BLaER1 (cell line): ENCODE data around the gene SNCB.

ENCODE experiments used
- H3K27ac ChIP-seq: shearing (Covaris generic); formaldehyde crosslinking; 2 replicates; pipeline ENCODE4 v1.8.1; 2022
- H3K27me3 ChIP-seq: shearing (Covaris generic); formaldehyde crosslinking; 2 replicates; pipeline ENCODE4 v1.8.1; 2022
- H3K36me3 ChIP-seq: shearing (Covaris generic); formaldehyde crosslinking; 2 replicates; pipeline ENCODE4 v1.8.1; 2022
- H3K4me1 ChIP-seq: shearing (Covaris generic); formaldehyde crosslinking; 2 replicates; pipeline ENCODE4 v1.8.1; 2022
- H3K4me2 ChIP-seq: shearing (Covaris generic); formaldehyde crosslinking; 2 replicates; pipeline ENCODE4 v1.8.1; 2022
- H3K4me3 ChIP-seq: shearing (Covaris generic); formaldehyde crosslinking; 2 replicates; pipeline ENCODE4 v1.8.1; 2022
- H3K9ac ChIP-seq: shearing (Covaris generic); formaldehyde crosslinking; 2 replicates; pipeline ENCODE4 v1.8.1; 2022
- H3K9me3 ChIP-seq: shearing (Covaris generic); formaldehyde crosslinking; 2 replicates; pipeline ENCODE4 v1.8.1; 2022
- H4K20me1 ChIP-seq: shearing (Covaris generic); formaldehyde crosslinking; 2 replicates; pipeline ENCODE4 v1.8.1; 2022
- Cebpa-rat ChIP-seq: shearing (Covaris generic); IDR thresholded peaks from 2 replicates; pipeline ENCODE4 v1.8.1; 2022

The SNCB gene

DNA sequence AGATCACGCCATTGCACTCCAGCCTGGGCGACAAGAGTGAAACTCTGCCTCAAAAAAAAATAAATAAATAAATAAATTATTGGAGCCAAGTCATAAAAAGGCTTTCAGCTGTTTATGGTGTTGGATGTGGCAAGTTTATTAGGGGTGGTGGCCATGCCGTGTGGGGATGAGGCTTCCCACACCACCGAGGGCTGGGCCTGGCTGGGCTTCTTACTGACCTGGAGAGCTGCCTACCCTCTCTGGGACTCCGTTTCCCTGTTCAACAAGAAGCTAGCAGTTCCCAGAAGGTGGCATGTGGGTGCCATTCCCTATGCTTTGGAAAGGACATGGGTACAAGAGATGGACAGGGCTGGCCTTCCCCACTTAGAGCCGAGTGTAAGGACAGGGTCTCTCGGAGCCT, 42.9 kb downstream of the SNCB start:
- peaks cover 43% of the 10 kb centered on the region for H3K4me1 ChIP-seq
- peaks cover 24% of the 10 kb centered on the region for H3K36me3 ChIP-seq
- no peaks in the 10 kb centered on the region for H3K27me3 ChIP-seq
- H4K20me1 ChIP-seq, result peaks cover 23% of the 10 kb centered on the region; the same call in 1 of the 2 replicates
- no peak overlapping the region for H3K4me3 ChIP-seq
- H3K27ac ChIP-seq, result no peak overlapping the region
- peaks cover 37% of the 10 kb centered on the region for H3K9me3 ChIP-seq
- peak overlapping the region; percentile 74 for H3K4me2 ChIP-seq
- no peak for TF ChIP-seq Cebpa-rat
- no peak overlapping the region for H3K9ac ChIP-seq

DNA sequence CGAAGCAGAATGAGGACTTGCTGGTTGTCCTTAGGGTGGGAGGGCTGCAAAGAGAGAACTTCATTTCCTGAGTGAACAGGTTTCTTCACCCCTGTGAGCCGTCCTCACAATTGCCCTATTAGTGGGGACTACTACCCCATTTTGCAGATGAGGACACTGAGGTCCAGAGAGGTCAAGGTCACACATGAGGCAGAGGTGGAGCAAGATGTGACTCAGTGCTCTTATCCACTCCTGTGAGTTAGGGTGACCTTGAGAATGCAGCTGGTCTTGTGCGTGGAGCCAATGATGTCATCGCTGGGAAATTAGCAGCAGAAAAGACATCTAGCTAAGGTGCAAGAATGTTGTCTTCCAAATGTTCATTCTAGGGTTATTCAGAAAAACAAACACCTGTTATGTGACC, 47.3 kb downstream of the SNCB start:
- Histone ChIP-seq H4K20me1 (no peaks in the 10 kb centered on the region), H3K9me3 (peaks cover 30% of the 10 kb centered on the region), H3K4me2 (no peak overlapping the region), H3K4me3 (no peak overlapping the region), H3K4me1 (peaks cover 18% of the 10 kb centered on the region), H3K27ac (no peak overlapping the region), H3K9ac (no peak overlapping the region), H3K27me3 (no peaks in the 10 kb centered on the region), H3K36me3 (peaks cover 10% of the 10 kb centered on the region; the same call in 1 of the 2 replicates)
- no peak for TF ChIP-seq Cebpa-rat

DNA sequence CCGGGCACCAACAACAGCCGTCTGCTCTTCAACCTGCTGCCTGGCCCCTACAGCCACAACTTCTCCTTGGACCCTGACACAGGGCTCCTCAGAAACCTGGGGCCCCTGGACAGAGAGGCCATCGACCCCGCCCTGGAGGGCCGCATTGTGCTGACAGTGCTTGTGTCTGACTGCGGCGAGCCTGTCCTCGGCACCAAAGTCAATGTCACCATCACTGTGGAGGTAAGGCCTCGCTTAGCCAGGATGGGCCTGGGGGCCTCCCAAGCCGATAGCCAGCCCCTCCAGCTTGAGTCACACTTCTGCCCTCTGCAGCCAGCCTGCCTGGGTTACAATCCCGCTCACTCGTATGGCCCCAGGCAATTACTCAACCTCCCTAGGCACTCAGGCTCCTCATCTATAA, 49.0 kb downstream of the SNCB start:
- Histone ChIP-seq H3K27me3 (no peaks in the 10 kb centered on the region), H3K9me3 (peaks cover 26% of the 10 kb centered on the region), H3K27ac (no peak overlapping the region), H3K9ac (no peak overlapping the region), H4K20me1 (no peaks in the 10 kb centered on the region), H3K4me3 (no peak overlapping the region), H3K36me3 (peaks cover 10% of the 10 kb centered on the region; the same call in 1 of the 2 replicates), H3K4me2 (no peak overlapping the region), H3K4me1 (peaks cover 17% of the 10 kb centered on the region)
- TF ChIP-seq Cebpa-rat, result no peak

DNA sequence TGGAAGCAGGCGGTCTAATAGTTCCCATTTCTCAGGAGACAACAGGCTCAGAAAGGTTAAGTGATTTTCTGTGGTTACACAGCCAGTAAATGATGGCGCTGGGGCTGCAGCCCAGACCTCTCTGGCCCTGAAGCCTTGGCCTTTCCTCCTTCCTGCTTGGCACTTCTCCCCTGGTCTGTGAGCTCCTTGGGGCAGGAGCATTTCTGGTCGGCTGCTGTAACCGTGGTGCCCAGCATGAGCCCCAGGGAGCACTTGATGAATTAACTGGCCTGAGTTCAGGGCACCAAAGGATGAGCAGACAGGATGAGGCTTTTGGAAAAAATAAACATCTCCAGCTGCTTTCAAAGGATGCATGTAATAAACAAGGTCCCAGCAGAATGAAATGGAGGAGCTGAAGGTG, 51.0 kb downstream of the SNCB start:
- no peak for TF ChIP-seq Cebpa-rat
- Histone ChIP-seq H3K9ac (no peak overlapping the region), H3K27ac (no peak overlapping the region), H3K4me2 (no peak overlapping the region), H3K36me3 (no peaks in the 10 kb centered on the region), H4K20me1 (no peaks in the 10 kb centered on the region), H3K4me3 (no peak overlapping the region), H3K27me3 (no peaks in the 10 kb centered on the region), H3K4me1 (peaks cover 17% of the 10 kb centered on the region), H3K9me3 (peaks cover 6% of the 10 kb centered on the region)

DNA sequence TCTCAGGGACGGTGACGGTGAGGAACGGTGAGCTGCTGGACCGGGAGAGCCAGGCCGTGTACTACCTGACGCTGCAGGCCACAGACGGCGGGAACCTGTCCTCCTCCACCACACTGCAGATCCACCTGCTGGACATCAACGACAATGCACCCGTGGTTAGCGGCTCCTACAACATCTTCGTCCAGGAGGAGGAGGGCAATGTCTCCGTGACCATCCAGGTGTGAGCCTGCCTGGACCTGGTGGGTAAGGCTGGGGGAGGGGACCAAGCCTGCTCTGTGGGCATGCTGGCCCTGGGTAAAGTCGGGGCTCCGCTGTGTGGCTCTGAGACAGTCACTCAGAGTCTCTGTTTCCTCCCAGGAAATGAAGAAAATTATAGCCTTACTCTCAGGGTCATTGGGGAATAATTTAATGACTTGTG, 51.9 kb downstream of the SNCB start:
- Histone ChIP-seq H3K9ac (no peak overlapping the region), H3K9me3 (no peaks in the 10 kb centered on the region), H3K36me3 (no peaks in the 10 kb centered on the region), H3K27ac (no peak overlapping the region), H3K27me3 (no peaks in the 10 kb centered on the region), H4K20me1 (no peaks in the 10 kb centered on the region), H3K4me3 (no peak overlapping the region), H3K4me2 (peak overlapping the region; percentile 62), H3K4me1 (peaks cover 17% of the 10 kb centered on the region)
- TF ChIP-seq Cebpa-rat, result no peak

DNA sequence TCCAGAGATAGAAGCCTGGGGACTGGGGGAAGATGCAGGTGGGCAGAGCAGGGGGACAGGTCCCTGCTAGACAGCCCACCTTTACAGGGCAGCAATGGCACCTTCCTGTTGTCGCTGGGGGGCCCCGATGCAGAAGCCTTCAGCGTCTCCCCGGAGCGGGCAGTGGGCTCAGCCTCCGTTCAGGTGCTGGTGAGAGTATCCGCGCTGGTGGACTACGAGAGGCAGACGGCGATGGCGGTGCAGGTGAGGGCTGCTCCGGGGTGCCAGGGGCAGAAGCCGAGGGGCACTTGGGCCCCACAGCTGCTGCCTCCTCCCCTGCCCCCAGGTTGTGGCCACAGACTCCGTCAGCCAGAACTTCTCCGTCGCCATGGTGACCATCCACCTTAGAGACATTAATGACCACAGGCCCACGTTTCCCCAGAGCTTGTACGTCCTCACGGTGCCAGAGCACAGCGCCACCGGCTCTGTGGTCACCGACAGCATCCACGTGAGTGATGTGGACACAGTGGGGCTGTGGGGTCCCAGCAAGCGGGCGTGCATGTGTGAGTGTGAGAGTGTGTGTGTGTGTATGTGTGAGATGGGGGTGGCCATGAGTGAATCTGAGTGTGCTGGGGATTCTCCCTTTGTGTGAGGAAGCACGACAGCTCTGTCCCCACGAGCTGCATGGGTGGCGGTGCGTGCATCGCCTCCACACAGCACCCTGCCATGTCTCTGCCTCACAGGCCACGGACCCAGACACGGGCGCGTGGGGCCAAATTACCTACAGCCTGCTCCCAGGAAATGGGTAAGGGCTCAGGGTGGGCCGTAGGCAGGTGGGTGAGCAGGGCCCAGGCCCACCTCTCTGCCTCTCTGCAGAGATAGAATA, 52.8 kb downstream of the SNCB start:
- H3K4me1 ChIP-seq, result peaks cover 17% of the 10 kb centered on the region
- peak overlapping the region; percentile 62 for H3K4me2 ChIP-seq
- no peaks in the 10 kb centered on the region for H3K36me3 ChIP-seq
- H4K20me1 ChIP-seq, result no peaks in the 10 kb centered on the region
- H3K4me3 ChIP-seq, result no peak overlapping the region
- H3K27ac ChIP-seq, result no peak overlapping the region
- TF ChIP-seq Cebpa-rat, result no peak
- H3K9ac ChIP-seq, result no peak overlapping the region
- H3K9me3 ChIP-seq, result no peaks in the 10 kb centered on the region
- H3K27me3 ChIP-seq, result no peaks in the 10 kb centered on the region

DNA sequence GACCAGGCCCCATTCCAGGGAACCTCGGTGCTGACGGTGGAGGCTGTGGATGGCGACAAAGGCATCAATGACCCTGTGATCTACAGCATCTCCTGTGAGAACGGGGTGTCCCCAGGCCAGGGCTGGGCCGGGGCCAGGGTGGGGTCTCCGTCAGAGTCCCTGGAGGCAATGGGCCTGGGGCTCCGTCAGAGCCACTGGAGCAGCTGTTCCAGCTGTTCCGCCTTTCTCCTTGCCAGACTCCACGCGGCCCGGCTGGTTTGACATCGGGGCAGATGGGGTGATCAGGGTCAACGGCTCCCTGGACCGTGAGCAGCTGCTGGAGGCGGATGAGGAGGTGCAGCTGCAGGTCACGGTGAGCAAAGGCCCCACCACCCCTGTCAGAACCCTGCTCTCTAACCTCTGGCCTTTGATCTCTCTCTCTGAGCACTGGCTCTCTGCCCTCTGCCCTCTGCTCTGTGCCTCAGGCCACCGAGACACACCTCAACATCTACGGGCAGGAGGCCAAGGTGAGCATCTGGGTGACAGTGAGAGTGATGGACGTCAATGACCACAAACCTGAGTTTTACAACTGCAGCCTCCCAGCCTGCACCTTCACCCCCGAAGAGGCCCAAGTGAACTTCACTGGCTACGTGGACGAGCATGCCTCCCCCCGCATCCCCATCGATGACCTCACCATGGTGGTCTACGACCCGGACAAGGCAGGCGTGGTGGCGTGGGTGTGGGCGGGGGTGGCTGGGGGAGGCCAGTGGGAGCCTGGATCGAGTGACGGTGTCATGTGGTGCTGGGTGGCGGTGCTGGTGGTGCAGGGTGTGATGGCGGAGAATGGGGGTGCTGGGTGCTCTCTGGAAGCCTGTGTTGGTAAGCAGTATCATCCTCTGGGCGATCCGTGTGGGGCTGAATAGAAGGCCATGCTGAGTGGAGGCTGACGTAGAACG, 54.6 kb downstream of the SNCB start:
- Histone ChIP-seq H3K4me1 (peaks cover 21% of the 10 kb centered on the region), H4K20me1 (no peaks in the 10 kb centered on the region), H3K27me3 (no peaks in the 10 kb centered on the region), H3K27ac (no peak overlapping the region), H3K4me3 (no peak overlapping the region), H3K4me2 (no peak overlapping the region), H3K36me3 (no peaks in the 10 kb centered on the region), H3K9me3 (no peaks in the 10 kb centered on the region), H3K9ac (no peak overlapping the region)
- no peak for TF ChIP-seq Cebpa-rat

DNA sequence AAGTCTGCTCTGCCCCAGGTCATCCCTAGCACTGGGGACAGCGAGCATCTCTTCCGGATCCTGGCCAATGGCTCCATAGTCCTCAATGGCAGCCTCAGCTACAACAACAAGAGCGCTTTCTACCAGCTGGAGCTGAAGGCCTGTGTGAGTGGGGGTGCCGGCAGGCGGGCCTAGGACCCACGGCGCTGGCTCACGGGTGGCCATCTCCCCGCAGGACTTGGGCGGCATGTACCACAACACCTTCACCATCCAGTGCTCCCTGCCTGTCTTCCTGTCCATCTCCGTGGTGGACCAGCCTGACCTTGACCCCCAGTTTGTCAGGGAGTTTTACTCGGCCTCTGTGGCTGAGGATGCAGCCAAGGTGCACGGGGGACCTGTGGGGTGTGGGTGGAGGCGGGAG, 55.3 kb downstream of the SNCB start:
- H3K27ac ChIP-seq, result no peak overlapping the region
- H3K4me3 ChIP-seq, result no peak overlapping the region
- H3K4me2 ChIP-seq, result no peak overlapping the region
- H3K36me3 ChIP-seq, result no peaks in the 10 kb centered on the region
- no peaks in the 10 kb centered on the region for H4K20me1 ChIP-seq
- H3K9me3 ChIP-seq, result no peaks in the 10 kb centered on the region
- no peak for TF ChIP-seq Cebpa-rat
- H3K9ac ChIP-seq, result no peak overlapping the region
- H3K4me1 ChIP-seq, result peaks cover 22% of the 10 kb centered on the region
- no peaks in the 10 kb centered on the region for H3K27me3 ChIP-seq

DNA sequence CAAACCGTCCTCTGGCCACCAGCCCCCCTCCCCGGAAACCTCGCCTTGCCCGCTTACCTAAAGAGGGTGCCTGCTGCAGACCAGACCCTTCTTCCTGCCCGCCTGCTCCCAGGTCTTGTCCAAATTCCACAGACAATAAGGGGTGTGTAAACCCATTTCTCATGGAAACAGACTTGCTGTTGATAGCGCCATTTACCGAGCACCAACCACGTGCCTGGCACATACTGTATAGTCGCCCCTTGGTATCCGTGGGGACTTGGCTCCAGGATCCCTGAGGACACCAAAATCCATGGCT, 56.1 kb downstream of the SNCB start:
- no peak for TF ChIP-seq Cebpa-rat
- Histone ChIP-seq H3K4me1 (peaks cover 22% of the 10 kb centered on the region), H3K36me3 (no peaks in the 10 kb centered on the region), H4K20me1 (no peaks in the 10 kb centered on the region), H3K4me3 (no peak overlapping the region), H3K27ac (no peak overlapping the region), H3K27me3 (no peaks in the 10 kb centered on the region), H3K4me2 (no peak overlapping the region), H3K9ac (no peak overlapping the region), H3K9me3 (no peaks in the 10 kb centered on the region)

DNA sequence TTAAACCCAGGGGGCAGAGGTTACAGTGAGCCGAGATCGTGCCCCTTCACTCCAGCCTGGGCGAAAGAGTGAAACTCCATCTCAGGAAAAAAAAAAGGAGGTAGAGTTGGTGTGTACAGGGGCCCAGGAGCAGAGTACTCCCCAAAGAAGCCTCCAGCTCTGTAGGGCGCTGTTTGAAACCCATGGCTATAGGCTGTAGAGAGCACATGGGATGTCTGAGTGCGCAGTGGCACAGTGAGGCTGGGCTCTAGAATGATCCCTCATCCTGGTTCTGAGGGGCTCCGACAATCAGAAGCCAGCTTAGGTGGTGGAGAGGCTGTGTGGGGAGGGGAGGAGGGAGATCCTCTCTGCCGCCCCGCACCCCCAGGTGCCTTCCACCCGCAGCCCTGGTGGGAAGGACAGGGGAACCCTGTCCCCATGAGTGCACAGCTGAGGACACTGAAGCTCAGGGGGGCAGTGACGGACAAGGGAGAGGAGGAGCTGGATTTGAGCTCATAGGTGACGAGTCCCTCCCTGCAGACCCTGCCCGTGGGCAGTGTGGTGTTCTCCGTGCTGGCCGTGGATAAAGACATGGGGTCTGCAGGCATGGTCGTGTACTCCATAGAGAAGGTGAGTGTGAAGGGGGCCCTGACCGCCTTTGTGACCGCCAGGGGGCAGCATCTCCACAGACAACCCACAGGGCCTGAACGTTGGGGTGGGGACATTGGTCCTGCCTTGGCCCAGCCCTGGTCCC, 56.6 kb downstream of the SNCB start:
- Histone ChIP-seq H3K27ac (no peak overlapping the region), H3K9me3 (no peaks in the 10 kb centered on the region), H3K27me3 (no peaks in the 10 kb centered on the region), H3K9ac (no peak overlapping the region), H3K4me1 (peaks cover 22% of the 10 kb centered on the region), H3K4me3 (no peak overlapping the region), H3K4me2 (no peak overlapping the region), H4K20me1 (no peaks in the 10 kb centered on the region), H3K36me3 (no peaks in the 10 kb centered on the region)
- TF ChIP-seq Cebpa-rat, result no peak
